Activated CD4-positive, alpha-beta memory T cell treated with anti-CD3 and anti-CD28 coated beads for 36 hours (primary cell): ENCODE data around the gene PADI1. TPM values are rescaled to one million over a fixed set of nuclear protein-coding genes. Genes with fewer than 3 reads are reported as not detected.
A peak's percentile ranks its signal among the peaks of the same experiment; 100 is the strongest.

ENCODE experiments used
- CTCF ChIA-PET: fragments of 350-600 bp; sonication (Branson Sonifier 250); formaldehyde crosslinking; loops from one replicate; lab custom pipeline; 2021; ENCODE audit warnings: antibody characterized with exemption, inconsistent platforms; lab: Charles Lee
- POLR2A ChIA-PET: fragments of 350-600 bp; sonication (Branson Sonifier 250); formaldehyde crosslinking; loops from one replicate; lab custom pipeline; 2021; ENCODE audit warnings: antibody characterized with exemption; lab: Charles Lee
- DNase-seq: peaks from one replicate; pipeline ENCODE4 v3.0.0-alpha.2; 2020
- H3K27ac Mint-ChIP-seq: one replicate; pipeline ENCODE4 v1.8.0; 2021; ENCODE audit warnings: mixed read lengths
- H3K27me3 Mint-ChIP-seq: one replicate; pipeline ENCODE4 v1.8.0; 2021; ENCODE audit warnings: mixed read lengths
- H3K36me3 Mint-ChIP-seq: one replicate; pipeline ENCODE4 v1.8.0; 2021; ENCODE audit warnings: mixed read lengths
- H3K4me1 Mint-ChIP-seq: one replicate; pipeline ENCODE4 v1.8.0; 2021; ENCODE audit warnings: low read depth, mixed read lengths
- H3K4me3 Mint-ChIP-seq: one replicate; pipeline ENCODE4 v1.8.0; 2021; ENCODE audit warnings: mild to moderate bottlenecking, mixed read lengths
- H3K9me3 Mint-ChIP-seq: one replicate; pipeline ENCODE4 v1.8.0; 2021; ENCODE audit warnings: mixed read lengths
- intact Hi-C: fragments of 100-400 bp; cut with micrococcal nuclease; formaldehyde crosslinking; loops from one replicate; pipeline ENCODE4 v1.15.1; 2023
- total RNA-seq, 2 experiments: library from RNA; stranded (reverse); gene quantifications; one replicate each; pipeline ENCODE4 v1.2.3, GENCODE V29; 2021

The PADI1 gene
- total RNA-seq, 2 experiments from 2014 or later = not detected

- H3K27me3 Mint-ChIP-seq = peaks cover 21% of the 10 kb centered on the region
- intact Hi-C loops = no loop called here
- no peaks in the 10 kb centered on the region for H3K9me3 Mint-ChIP-seq
- no peak for DNase-seq
- H3K36me3 Mint-ChIP-seq = no peaks in the 10 kb centered on the region
- CTCF ChIA-PET = interaction anchor here (0.9 to 1.9 kb wide), 2 partner anchors 30 to 81 kb away, joined by 3 to 10 read pairs; no protein-coding TSS in a partner anchor
- H3K27ac Mint-ChIP-seq = no peak overlapping the region
- H3K4me3 Mint-ChIP-seq = no peak overlapping the region
- H3K4me1 Mint-ChIP-seq = peaks cover 25% of the 10 kb centered on the region
- POLR2A ChIA-PET = no interaction called here
These were observed 2.1 kb downstream of the PADI1 start for GRCh38 chr1:17207046-17207445.

DNA sequence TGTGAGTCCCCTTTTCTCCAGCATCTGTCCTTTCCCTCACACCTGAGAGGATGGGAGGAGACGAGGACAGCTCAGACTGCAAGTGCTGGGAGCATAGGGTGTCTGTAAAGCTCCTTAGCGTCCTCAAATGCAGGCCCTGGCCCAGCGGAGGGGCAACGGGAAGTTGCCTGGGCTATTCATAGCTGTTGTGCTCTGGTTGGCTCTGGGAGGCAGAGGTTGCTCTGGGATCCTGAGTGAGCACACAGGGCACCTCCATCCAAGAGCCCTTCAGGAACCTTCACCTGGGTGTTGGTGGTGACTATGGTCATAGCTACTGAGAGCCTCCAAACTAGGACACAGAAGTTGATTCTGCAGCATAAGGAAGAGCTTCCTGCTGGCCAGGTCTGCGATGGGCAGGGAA lies 2.6 kb downstream of the PADI1 start:
- CTCF ChIA-PET = interaction anchor here (0.7 to 1.9 kb wide), 4 partner anchors 9 to 81 kb away, joined by 3 to 10 read pairs (median 3); no protein-coding TSS in a partner anchor
- no peaks in the 10 kb centered on the region for H3K9me3 Mint-ChIP-seq
- H3K4me3 Mint-ChIP-seq = no peak overlapping the region
- H3K36me3 Mint-ChIP-seq = no peaks in the 10 kb centered on the region
- H3K27me3 Mint-ChIP-seq = peaks cover 23% of the 10 kb centered on the region
- POLR2A ChIA-PET = no interaction called here
- H3K27ac Mint-ChIP-seq = no peak overlapping the region
- DNase-seq = no peak
- intact Hi-C loops = no loop called here
- peaks cover 25% of the 10 kb centered on the region for H3K4me1 Mint-ChIP-seq

GRCh38 chr1:17207966-17208418 lies 3.1 kb downstream of the PADI1 start:
- Mint-ChIP-seq H3K9me3 (no peaks in the 10 kb centered on the region), H3K36me3 (no peaks in the 10 kb centered on the region), H3K27me3 (peaks cover 24% of the 10 kb centered on the region), H3K27ac (no peak overlapping the region), H3K4me3 (no peak overlapping the region), H3K4me1 (peaks cover 25% of the 10 kb centered on the region)
- CTCF ChIA-PET = interaction anchor here (0.7 to 1.9 kb wide), 4 partner anchors 9 to 82 kb away, joined by 3 to 10 read pairs (median 3); no protein-coding TSS in a partner anchor
- POLR2A ChIA-PET = no interaction called here
- DNase-seq = peak; percentile 80
- intact Hi-C loops = no loop called here

- Mint-ChIP-seq H3K27me3 (peaks cover 27% of the 10 kb centered on the region), H3K27ac (no peak overlapping the region), H3K36me3 (no peaks in the 10 kb centered on the region), H3K4me3 (no peak overlapping the region), H3K4me1 (peaks cover 29% of the 10 kb centered on the region), H3K9me3 (no peaks in the 10 kb centered on the region)
- DNase-seq = no peak
- ChIA-PET POLR2A (no interaction called here), CTCF (interaction anchor here (1.1 kb wide), 1 partner anchor 8 kb away, joined by 3 read pairs; no protein-coding TSS in a partner anchor)
- intact Hi-C loops = no loop called here
These were observed 3.6 kb downstream of the PADI1 start for GRCh38 chr1:17208546-17208945.

- Mint-ChIP-seq H3K4me3 (no peak overlapping the region), H3K36me3 (no peaks in the 10 kb centered on the region), H3K4me1 (peaks cover 29% of the 10 kb centered on the region), H3K9me3 (no peaks in the 10 kb centered on the region), H3K27ac (no peak overlapping the region), H3K27me3 (peaks cover 30% of the 10 kb centered on the region)
- no peak for DNase-seq
- ChIA-PET POLR2A (no interaction called here), CTCF (no interaction called here)
- intact Hi-C loops = no loop called here
These were observed 4.5 kb downstream of the PADI1 start for GRCh38 chr1:17209430-17209829.

- Mint-ChIP-seq H3K9me3 (no peaks in the 10 kb centered on the region), H3K4me3 (no peak overlapping the region), H3K27me3 (peaks cover 32% of the 10 kb centered on the region), H3K4me1 (peaks cover 29% of the 10 kb centered on the region), H3K36me3 (no peaks in the 10 kb centered on the region), H3K27ac (no peak overlapping the region)
- ChIA-PET POLR2A (no interaction called here), CTCF (no interaction called here)
- intact Hi-C loops = no loop called here
- DNase-seq = no peak
These were observed 5.2 kb downstream of the PADI1 start for GRCh38 chr1:17210176-17210575.

DNA sequence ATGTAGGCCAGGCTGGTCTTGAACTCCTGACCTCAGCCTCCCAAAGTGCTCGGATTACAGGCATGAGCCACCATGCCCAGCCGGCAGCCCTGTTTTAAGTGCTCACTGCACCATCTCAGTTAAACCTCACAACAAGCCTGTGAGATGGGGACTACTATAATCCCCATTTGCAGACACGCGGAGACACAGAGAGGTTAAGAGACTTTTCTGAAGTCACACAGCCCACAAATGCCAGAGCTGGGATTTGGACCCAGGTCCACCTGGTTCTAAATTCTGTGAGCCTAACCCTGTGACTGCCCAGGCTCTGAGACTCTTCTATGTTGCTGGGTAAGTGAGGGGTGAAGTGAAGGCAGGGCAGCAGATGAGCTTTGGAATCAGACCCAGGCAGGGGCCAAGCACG lies 6.4 kb downstream of the PADI1 start:
- H3K4me1 Mint-ChIP-seq = peaks cover 29% of the 10 kb centered on the region
- H3K9me3 Mint-ChIP-seq = no peaks in the 10 kb centered on the region
- H3K36me3 Mint-ChIP-seq = no peaks in the 10 kb centered on the region
- ChIA-PET POLR2A (no interaction called here), CTCF (no interaction called here)
- no peak overlapping the region for H3K4me3 Mint-ChIP-seq
- intact Hi-C loops = no loop called here
- peaks cover 37% of the 10 kb centered on the region for H3K27me3 Mint-ChIP-seq
- DNase-seq = no peak
- H3K27ac Mint-ChIP-seq = no peak overlapping the region

GRCh38 chr1:17212009-17212408 lies 7.1 kb downstream of the PADI1 start:
- DNase-seq = no peak
- H3K4me3 Mint-ChIP-seq = no peak overlapping the region
- H3K4me1 Mint-ChIP-seq = peaks cover 29% of the 10 kb centered on the region
- no peaks in the 10 kb centered on the region for H3K9me3 Mint-ChIP-seq
- intact Hi-C loops = no loop called here
- H3K27me3 Mint-ChIP-seq = peaks cover 38% of the 10 kb centered on the region
- CTCF ChIA-PET = no interaction called here
- POLR2A ChIA-PET = no interaction called here
- no peaks in the 10 kb centered on the region for H3K36me3 Mint-ChIP-seq
- no peak overlapping the region for H3K27ac Mint-ChIP-seq

GRCh38 chr1:17212487-17213121 lies 7.7 kb downstream of the PADI1 start:
- CTCF ChIA-PET = interaction anchor here (1.3 kb wide), 1 partner anchor 87 kb away, joined by 3 read pairs; no protein-coding TSS in a partner anchor
- Mint-ChIP-seq H3K4me3 (no peak overlapping the region), H3K4me1 (peaks cover 24% of the 10 kb centered on the region), H3K27me3 (peaks cover 38% of the 10 kb centered on the region), H3K27ac (no peak overlapping the region), H3K9me3 (no peaks in the 10 kb centered on the region), H3K36me3 (no peaks in the 10 kb centered on the region)
- peak; percentile 71 for DNase-seq
- intact Hi-C loops = no loop called here
- POLR2A ChIA-PET = no interaction called here

DNA sequence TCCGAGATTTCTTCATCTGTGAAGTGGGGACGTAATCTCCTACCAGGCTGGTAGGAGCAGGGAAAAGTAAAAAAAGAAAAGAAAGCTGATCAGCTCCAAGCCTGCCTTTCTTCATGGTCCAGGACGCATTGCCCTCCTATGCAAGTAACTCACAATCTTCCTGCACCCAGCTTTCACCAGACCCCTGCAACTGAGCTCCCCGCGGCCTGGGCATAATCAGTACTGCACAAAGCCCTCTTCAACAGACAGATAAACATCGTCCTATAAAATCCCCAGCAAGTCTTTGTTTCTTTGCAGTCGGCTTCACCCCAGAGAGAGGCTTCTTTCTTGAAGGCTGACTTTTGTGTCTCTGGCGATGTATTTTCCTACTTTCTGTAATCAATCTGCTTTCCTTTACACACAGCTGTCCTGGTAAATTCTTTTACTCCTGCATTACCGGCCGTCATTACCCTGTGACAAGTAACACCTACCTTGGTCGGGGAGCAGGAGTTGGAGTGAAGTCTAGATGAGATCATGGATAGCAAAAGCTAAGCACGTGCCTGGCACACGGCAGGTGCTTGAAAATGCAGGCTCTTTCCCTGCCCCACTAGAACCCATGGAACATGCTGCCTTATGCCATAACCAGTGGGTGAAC lies 8.3 kb downstream of the PADI1 start:
- DNase-seq = no peak
- Mint-ChIP-seq H3K36me3 (no peaks in the 10 kb centered on the region), H3K27ac (no peak overlapping the region), H3K4me1 (peaks cover 17% of the 10 kb centered on the region), H3K9me3 (no peaks in the 10 kb centered on the region), H3K27me3 (peaks cover 38% of the 10 kb centered on the region), H3K4me3 (no peak overlapping the region)
- CTCF ChIA-PET = interaction anchor here (1.3 kb wide), 1 partner anchor 87 kb away, joined by 3 read pairs; no protein-coding TSS in a partner anchor
- POLR2A ChIA-PET = no interaction called here
- intact Hi-C loops = no loop called here

DNA sequence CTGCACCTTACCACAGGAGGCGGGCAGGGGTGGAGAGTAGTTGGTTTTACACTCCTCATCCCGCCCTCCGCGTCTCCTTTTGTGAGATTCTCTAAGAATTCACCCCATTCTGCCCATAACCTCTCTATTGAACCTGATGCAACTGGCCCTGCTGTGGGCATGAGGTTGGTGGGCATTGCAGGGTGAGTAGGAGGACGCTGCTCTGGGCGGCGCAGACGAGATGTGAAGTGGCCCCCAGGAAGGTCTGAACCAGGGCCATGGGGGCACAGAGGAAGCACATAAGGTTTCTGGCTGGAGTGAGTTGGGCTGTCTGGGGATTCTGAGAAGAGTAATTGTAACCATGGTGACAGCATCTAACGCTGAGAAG lies 8.8 kb downstream of the PADI1 start:
- Mint-ChIP-seq H3K36me3 (no peaks in the 10 kb centered on the region), H3K4me3 (no peak overlapping the region), H3K27me3 (peaks cover 38% of the 10 kb centered on the region), H3K27ac (no peak overlapping the region), H3K9me3 (no peaks in the 10 kb centered on the region), H3K4me1 (peaks cover 16% of the 10 kb centered on the region)
- POLR2A ChIA-PET = no interaction called here
- intact Hi-C loops = no loop called here
- CTCF ChIA-PET = no interaction called here
- no peak for DNase-seq

DNA sequence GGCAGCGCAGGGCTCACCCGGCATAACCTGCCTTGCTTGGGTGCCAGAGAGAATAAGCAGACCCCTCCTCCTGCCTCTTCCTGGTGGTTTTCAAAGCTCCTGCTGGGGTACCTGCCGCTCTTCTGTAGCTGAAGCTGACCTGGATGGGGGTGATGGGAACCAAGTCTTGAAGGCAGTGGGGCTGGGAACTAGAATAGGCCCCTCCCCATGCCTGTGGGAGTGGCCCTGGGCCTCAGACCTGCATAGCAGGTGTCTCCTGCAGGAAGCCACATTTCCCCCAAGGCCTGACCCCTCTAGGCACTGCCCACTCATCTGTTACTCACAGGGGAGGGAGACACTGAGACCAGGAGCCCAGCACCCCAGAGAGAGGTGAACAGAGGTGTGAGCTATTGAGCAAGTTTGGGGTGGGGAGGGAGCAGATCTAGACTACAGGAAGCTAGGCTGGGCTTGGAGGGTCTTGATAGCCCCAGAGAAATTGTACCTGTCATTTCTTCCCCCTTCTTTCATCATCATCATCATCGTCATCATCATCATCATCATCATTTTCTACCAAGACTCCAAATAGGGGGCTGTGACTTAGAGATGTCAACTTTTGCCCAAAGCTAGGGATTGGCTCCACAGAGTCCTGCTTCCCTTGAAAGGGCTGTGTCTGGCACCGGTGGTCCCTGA lies 10.1 kb downstream of the PADI1 start:
- Mint-ChIP-seq H3K4me1 (peaks cover 16% of the 10 kb centered on the region), H3K27ac (no peak overlapping the region), H3K9me3 (no peaks in the 10 kb centered on the region), H3K4me3 (no peak overlapping the region), H3K27me3 (peaks cover 34% of the 10 kb centered on the region), H3K36me3 (no peaks in the 10 kb centered on the region)
- POLR2A ChIA-PET = no interaction called here
- CTCF ChIA-PET = no interaction called here
- DNase-seq = no peak
- intact Hi-C loops = no loop called here
